ENCODE results near the gene HES6. TPM values are rescaled to one million over a fixed set of nuclear protein-coding genes. Genes with fewer than 3 reads are reported as not detected.
A peak's percentile ranks its signal among the peaks of the same experiment; 100 is the strongest.

Gene HES6
- total RNA-seq: 1 to 10 TPM; 2.3 to 6.9 TPM
- long read RNA-seq, donor 1, partial matches to known transcripts: 0 of 3 reads
- long read RNA-seq, donor 1, other reads (novel, unspliced or antisense): 2 of 3 reads
- long read RNA-seq, donor 2, partial matches to known transcripts: 0 of 4 reads
- long read RNA-seq, donor 2, other reads (novel, unspliced or antisense): 2 of 4 reads

GRCh38 chr2:238239863-238240756 lies at the start of gene HES6:
TSS of gene HES6 (minus strand) at chr2:238240038. CDS start at chr2:238239905, 133 bp downstream.
- DNase-seq (ENCODE audit: low spot score): peak; percentile 96
- intact Hi-C loops (cut with DNase I): no loop called here

DNA sequence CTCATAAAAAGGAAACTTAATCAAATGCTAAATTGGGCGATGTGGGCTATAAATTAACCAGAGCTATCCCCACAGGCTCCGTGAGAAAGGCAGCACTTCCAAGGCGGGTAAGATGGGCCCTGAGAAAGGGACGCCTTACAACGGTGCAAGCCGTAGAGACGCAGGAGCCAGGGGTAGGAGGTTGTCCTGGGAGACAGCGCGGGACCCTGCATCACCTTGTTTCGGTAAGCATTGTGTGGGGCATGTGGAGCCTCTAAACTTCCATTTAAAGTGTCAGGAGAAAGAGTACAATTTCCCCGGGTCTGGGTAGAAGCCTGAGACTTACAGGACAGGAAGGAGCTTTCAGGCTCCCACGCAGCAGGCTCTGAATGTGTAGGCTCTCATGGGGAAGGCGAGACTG lies 49.7 kb upstream of the HES6 start:
- peak; percentile 60 for DNase-seq (ENCODE audit: low spot score)
- intact Hi-C loops (cut with DNase I): no loop called here

- intact Hi-C loops (cut with DNase I): no loop called here
- peak; percentile 100 for DNase-seq (ENCODE audit: low spot score)
These were observed 49.1 kb upstream of the HES6 start for GRCh38 chr2:238288650-238289573.

DNA sequence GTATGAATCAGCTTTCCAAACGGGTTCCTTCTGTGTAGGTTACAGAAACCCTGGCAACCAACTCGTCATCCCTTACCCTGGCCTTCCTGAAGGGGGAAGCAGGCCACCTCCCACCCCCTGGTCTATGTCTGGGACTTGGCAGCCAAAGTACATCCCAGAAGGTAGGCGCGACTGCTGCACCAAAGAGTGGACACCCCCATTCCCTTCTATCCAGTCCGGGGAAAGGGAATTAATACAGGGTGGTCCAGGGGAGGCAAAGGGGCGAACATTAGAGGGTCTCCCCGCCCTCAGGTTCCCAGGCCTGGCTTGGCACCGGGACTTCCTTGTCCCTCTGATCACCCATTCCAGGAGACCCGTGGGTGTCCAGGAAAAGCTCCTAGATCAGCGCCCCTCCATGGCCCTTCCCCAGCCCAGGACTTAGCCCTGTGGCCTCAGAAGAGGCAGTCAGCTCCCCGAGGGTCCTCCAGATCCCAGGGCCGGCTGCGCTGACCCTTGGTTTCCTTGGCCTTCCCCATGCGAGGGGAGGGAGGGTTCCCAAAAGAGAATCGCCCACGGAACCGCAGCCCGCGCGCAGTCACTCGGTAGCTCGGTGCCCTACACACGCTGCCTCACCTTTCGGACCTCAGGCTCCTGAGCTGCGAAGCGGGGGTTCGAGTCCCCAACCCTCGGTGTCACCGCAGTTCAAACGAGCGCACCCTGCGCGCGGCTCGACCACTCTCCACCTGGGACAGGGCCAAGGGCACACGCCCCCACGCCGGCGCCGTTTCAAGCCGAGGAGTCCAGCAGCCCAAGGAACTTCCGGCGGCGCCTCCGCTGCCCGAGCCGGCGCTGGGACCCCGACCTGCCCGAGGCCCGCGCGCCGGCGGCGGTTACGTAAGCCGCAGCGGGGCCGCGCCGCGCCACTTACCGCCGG lies 48.2 kb upstream of the HES6 start, which contains the start of gene PER2:
Gene PER2, minus strand, starts transcription at position 874 of the 913 bp plus-strand sequence. CDS start 10,674 bp downstream, outside the sequence.
- intact Hi-C loops (cut with DNase I): no loop called here

DNA sequence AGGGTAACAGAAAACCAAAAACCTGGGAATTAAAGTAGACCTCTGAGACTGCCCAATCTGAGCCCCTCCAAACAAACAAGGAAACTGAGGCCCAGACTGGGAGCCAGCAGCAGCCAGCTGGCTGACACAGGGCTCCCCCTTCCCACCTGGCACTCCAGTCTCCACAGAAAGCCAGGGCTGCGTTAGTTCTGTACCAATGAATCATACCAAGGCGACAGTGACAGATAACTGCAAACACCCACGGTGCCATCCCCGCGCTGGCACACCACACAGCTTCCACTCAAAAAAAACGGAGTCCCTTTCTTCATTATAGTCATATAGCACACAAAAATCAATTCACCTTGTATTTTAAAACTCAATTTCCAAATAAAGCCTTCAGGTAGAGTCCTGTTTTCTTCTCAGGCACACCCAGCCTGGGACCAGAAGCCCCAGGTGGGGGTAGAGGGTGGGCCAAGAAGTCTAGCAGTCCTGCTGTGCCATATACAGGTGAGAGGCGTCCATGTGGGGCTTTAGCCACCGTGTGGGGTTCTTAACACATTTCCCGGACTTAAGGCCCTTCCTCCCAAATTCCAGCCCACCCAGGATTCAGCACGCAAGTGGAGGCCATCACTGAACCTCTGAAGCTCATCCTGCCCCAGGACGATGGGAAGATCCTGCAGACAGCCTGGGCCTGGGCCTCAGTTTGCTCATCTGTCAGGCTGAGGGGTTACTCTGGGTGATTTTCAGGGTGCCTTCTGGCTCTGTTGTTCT lies 47.3 kb upstream of the HES6 start:
- DNase-seq (ENCODE audit: low spot score): peak; percentile 78
- intact Hi-C loops (cut with DNase I): no loop called here

More for the DNA sequence above, 48.2 kb upstream of the HES6 start, which contains the start of gene PER2:
- DNase-seq (ENCODE audit: low spot score): peak; percentile 88

DNA sequence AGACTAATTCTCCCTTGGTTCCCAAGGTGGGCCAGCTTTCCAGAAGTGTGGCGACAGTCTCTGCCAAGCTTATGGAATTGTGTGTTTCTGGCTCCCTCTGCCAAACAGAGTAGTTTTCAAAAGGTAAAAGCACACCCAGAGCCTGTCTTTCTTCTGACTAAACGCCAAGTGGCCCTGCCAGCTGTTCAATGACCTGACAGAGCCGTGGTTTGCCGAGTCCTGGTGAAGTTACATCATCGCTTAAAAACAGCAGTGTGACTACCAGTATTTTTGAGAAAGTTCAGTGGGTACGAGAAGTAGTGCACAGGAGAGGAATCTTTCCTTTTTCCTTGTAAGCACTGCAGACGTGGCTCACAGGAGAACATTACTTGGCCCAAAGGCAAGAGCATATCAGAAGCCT lies 46.7 kb upstream of the HES6 start:
- DNase-seq (ENCODE audit: low spot score): peak; percentile 82
- intact Hi-C loops (cut with DNase I): no loop called here

- DNase-seq (ENCODE audit: low spot score): no peak
- intact Hi-C loops (cut with DNase I): no loop called here
These were observed 46.3 kb upstream of the HES6 start for GRCh38 chr2:238286095-238286494.

GRCh38 chr2:238285653-238286082 lies 45.8 kb upstream of the HES6 start:
- DNase-seq (ENCODE audit: low spot score): peak; percentile 93
- intact Hi-C loops (cut with DNase I): loop anchor here in 1 of 2 donors (1.0 kb wide), 1 partner anchor 44 kb away; no protein-coding TSS in a partner anchor

DNA sequence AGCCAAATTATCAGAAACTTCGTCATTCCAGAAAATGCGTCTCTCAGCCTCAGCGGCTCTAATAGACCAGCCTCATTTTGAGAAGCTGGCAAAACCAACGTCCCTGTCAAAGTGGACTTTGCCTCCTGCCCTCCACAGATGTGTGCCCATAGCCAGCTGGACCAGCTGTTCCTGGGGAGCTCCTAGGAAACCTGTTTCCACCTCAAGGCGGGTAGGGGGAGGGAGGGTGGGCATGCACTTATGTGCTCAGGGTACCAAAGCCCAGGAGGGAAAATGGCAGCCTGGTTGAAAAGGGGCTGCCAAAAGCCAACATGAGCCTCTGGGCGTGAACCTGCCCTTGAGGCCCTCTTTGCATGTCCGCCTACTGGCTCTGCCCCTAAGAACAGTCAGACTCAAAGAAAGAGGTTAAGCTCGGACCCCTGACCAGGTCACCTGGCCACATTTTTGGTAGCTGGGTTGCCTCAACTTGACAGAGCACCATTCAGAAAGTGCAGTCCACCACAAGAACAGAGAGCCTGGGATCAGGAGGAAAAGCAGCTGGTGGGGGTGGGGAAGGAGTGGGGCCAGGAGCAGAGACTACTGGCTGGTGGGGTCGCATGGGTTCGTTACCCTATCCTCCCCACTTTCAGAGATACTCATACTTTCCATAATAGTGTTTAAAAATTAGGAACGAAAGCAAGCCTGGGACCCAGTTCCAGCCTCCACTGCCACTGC lies 45.1 kb upstream of the HES6 start:
- DNase-seq (ENCODE audit: low spot score): peak; percentile 24
- intact Hi-C loops (cut with DNase I): loop anchor here in 1 of 2 donors (1.0 kb wide), 1 partner anchor 44 kb away; no protein-coding TSS in a partner anchor

DNA sequence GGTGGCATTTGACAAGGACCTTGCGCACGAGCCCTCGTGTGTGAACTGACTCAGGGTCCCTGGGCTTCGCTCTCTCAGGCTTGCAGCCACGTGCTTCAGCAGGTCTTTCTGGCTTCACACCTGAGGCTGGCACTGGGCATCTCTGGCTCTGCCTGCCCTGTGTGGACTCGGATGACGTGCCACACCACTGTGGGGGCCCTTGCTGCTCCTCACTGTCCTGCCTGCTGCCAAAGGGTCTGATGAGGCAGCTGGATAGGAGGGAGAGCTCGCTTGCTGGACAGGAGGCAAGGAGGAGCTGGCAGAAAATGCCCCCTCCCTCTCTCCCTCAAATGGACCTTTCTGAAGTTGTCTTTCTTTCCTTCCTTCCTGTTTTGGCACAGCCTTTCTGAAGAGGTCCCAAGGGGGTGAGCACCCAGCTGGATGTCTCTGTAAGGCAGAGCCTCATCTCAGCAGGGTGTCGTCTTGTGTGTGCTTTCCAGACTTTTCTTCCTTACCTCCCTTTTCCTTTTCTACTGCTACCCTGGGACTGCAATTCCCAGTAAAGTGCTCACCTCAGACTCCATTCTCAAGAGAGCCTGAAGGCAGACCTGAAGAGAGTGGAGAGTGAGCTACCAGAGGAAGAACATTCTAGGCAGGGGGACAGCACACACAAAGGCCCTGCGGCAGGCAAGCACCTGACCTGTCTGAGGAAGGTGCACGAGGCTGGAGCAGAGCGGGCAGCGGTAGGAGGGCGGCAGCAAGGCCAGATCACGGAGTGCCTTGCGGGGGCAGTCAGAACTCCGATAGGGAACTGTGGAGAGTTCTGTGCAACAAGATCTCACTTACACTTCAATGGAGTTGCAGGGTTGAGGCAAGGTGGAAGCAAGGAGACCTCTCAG lies 43.3 kb upstream of the HES6 start:
- DNase-seq (ENCODE audit: low spot score): peak; percentile 61
- intact Hi-C loops (cut with DNase I): no loop called here

DNA sequence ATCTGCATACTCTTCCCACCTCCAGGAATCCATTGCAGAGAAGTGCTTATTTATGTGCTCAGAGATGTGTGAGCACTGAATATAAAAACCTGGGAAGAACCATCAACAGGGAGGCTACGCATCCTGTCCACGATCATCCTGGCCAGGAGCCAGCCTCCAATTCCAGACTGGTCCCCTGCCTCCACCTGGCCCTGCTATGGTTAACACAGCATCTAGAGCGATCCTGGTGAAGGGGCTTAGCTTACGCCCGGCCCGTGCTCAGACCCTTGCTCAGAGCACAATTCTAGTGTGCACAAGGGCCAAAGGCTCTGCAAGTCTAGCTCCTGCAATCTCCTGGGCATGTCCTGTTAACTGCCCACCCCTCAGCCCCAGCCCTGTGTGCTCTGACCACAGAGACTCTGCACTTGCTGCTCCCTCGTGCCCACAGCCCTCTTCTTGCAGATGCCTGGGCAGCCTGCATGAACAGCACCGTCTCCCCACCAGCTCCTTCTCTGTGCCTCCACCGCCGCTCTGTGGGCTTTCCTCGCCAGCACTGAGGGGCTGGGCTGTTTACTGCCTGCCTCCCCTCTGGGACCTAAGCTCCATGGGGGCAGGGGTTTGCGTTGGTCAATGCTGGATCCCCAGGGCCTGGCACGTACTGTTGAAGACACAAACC lies 42.1 kb upstream of the HES6 start:
- DNase-seq (ENCODE audit: low spot score): no peak
- intact Hi-C loops (cut with DNase I): no loop called here

DNA sequence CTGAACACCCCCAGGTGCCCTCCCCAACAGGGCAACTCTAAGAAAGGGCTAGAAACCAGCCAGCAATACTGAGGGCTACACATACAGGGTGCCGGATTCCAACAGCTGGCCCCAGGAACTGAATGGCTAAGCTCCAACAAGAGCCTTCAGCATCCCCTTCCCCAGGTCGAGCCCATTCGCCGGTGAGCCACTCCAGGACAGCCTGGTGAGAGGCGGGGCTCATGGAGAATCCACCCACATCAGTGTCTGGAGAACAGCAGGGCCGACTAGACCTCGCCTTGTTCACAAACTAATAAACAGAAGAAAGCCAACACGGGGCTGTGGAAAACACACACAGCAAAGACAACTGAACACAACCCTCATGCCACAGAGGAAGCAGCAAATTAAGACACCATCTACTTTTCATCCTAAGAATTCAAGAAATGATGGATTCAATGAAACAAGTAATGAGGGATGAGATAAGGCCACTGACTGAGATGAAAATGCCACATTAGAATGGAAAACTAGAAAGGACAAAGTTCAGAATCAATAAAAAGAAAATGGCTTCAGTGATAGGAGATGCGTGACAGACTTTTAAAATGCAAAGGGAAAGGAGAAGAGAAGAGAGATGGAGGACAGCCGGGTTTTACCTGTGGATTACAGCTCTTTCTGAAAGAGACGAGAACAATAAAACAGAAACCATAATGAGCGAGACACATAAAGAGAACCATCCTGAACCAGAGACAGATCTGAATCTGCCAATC lies 40.4 kb upstream of the HES6 start:
- intact Hi-C loops (cut with DNase I): no loop called here
- peak; percentile 74 for DNase-seq (ENCODE audit: low spot score)

- intact Hi-C loops (cut with DNase I): no loop called here
- DNase-seq (ENCODE audit: low spot score): peak; percentile 36
These were observed 39.5 kb upstream of the HES6 start for GRCh38 chr2:238279324-238279682.

- peak; percentile 65 for DNase-seq (ENCODE audit: low spot score)
- intact Hi-C loops (cut with DNase I): no loop called here
These were observed 38.9 kb upstream of the HES6 start for GRCh38 chr2:238278626-238279323.

Measured in posterior vena cava (tissue), 2 donors.